ENCODE measurements around the gene FAM81B. TPM values are rescaled to one million over a fixed set of nuclear protein-coding genes. Genes with fewer than 3 reads are reported as not detected.
"Not testable (repeated sequence)": the region's sequence is repeated elsewhere in the genome, so short reads cannot be mapped to it uniquely, and the experiment has no call there.

FAM81B gene
- total RNA-seq, 1 experiment from 2014 or later = not detected

DNA sequence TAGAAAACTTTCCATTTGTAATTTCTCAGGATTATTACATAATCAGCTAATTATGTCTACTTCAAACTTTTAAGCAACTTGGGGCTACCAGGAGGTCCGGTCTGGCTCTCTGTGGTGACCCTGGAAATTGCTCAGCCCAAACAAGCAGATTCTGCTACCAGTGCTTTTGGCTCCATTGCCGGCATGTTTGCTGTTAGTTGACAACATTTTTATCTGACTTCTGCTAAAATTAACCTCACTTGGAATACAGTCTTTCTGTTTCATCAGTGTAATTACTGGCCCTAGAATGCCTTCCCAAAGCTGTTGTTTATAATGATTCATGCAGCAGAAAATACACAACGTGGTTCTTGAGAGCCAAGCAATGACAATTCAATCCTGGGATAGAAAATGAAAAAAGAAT lies 38.5 kb upstream of the FAM81B start:
- TF ChIP-seq, protein P1, sequence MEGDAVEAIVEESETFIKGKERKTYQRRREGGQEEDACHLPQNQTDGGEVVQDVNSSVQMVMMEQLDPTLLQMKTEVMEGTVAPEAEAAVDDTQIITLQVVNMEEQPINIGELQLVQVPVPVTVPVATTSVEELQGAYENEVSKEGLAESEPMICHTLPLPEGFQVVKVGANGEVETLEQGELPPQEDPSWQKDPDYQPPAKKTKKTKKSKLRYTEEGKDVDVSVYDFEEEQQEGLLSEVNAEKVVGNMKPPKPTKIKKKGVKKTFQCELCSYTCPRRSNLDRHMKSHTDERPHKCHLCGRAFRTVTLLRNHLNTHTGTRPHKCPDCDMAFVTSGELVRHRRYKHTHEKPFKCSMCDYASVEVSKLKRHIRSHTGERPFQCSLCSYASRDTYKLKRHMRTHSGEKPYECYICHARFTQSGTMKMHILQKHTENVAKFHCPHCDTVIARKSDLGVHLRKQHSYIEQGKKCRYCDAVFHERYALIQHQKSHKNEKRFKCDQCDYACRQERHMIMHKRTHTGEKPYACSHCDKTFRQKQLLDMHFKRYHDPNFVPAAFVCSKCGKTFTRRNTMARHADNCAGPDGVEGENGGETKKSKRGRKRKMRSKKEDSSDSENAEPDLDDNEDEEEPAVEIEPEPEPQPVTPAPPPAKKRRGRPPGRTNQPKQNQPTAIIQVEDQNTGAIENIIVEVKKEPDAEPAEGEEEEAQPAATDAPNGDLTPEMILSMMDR (IDR thresholded peaks at IDR 0.05; ENCODE audit: unreplicated experiment) = no peak
- H3K27me3 Mint-ChIP-seq (ENCODE audit: unreplicated experiment) = peaks cover 13% of the 10 kb centered on the region
- CTCF ChIA-PET = interaction anchor here (0.6 to 0.7 kb wide), 2 partner anchors 312 to 1820 kb away, joined by 3 to 5 read pairs; no protein-coding TSS in a partner anchor
- DNase-seq = no peak
- BruUV-seq (replicated peaks) = no TSS peak
- no peak overlapping the region for H3K4me3 Mint-ChIP-seq (ENCODE audit: low read depth, unreplicated experiment)
- no peak overlapping the region for H3K27ac Mint-ChIP-seq (ENCODE audit: unreplicated experiment)
- no peaks in the 10 kb centered on the region for H3K9me3 Mint-ChIP-seq (ENCODE audit: low read depth, unreplicated experiment)
- intact Hi-C loops (cut with micrococcal nuclease; ENCODE audit: unreplicated experiment) = no loop called here
- peaks cover 9% of the 10 kb centered on the region for H3K4me1 Mint-ChIP-seq (ENCODE audit: low read depth, unreplicated experiment)
- H3K36me3 Mint-ChIP-seq (ENCODE audit: insufficient read depth, unreplicated experiment) = no peaks in the 10 kb centered on the region

DNA sequence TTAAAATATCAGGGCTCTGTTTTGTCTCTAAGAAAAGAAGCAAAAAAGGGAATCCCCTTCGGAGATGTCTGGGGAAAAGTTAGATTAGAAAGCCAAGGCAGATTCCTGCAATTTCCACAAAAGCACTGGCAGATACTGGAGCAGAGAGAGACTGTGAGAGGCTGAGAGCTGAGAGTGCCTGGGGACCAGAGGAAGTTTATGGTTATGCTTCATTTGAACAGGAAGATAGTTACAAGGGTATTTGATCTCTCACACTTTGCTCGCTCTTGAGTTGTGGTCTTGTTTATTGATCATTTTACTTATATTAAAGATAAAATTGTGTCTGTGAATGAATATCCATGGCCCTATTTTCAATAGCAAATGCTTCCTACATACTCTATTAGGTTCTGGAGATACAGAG lies 32.8 kb upstream of the FAM81B start:
- H3K36me3 Mint-ChIP-seq (ENCODE audit: insufficient read depth, unreplicated experiment) = no peaks in the 10 kb centered on the region
- intact Hi-C loops (cut with micrococcal nuclease; ENCODE audit: unreplicated experiment) = no loop called here
- H3K27ac Mint-ChIP-seq (ENCODE audit: unreplicated experiment) = no peak overlapping the region

DNA sequence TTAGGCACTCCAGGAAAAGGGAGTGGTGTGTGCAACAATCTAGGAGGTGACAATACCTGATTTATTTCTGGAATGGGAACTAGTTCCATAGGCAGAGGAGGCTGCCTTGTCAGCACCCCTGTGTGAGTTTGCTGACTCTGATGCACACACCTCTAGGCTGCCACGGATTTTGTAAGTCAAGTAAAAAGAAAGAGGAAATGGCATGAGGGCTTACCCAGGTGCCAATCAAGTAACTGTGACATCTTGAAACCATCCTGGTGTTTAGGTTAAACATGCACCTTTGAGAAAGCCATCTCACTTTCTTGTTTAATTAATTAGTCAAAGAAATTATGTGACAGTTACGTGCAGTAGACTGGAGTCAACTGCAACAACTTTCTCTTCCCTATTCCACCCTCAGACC lies 32.3 kb upstream of the FAM81B start:
- peaks cover 41% of the 10 kb centered on the region for H3K27me3 Mint-ChIP-seq (ENCODE audit: unreplicated experiment)
- no peak for DNase-seq
- no peak overlapping the region for H3K27ac Mint-ChIP-seq (ENCODE audit: unreplicated experiment)
- H3K36me3 Mint-ChIP-seq (ENCODE audit: insufficient read depth, unreplicated experiment) = no peaks in the 10 kb centered on the region
- CTCF ChIA-PET = no interaction called here
- intact Hi-C loops (cut with micrococcal nuclease; ENCODE audit: unreplicated experiment) = no loop called here
- BruUV-seq (replicated peaks) = no TSS peak
- H3K4me1 Mint-ChIP-seq (ENCODE audit: low read depth, unreplicated experiment) = peaks cover 2% of the 10 kb centered on the region
- peaks cover 3% of the 10 kb centered on the region for H3K9me3 Mint-ChIP-seq (ENCODE audit: low read depth, unreplicated experiment)
- TF ChIP-seq, protein P1 (IDR thresholded peaks at IDR 0.05; ENCODE audit: unreplicated experiment) = no peak
- no peak overlapping the region for H3K4me3 Mint-ChIP-seq (ENCODE audit: low read depth, unreplicated experiment)

More for the DNA sequence above, 32.8 kb upstream of the FAM81B start:
- Mint-ChIP-seq H3K27me3 (ENCODE audit: unreplicated experiment) (peaks cover 36% of the 10 kb centered on the region), H3K4me1 (ENCODE audit: low read depth, unreplicated experiment) (peaks cover 7% of the 10 kb centered on the region), H3K9me3 (ENCODE audit: low read depth, unreplicated experiment) (peaks cover 3% of the 10 kb centered on the region), H3K4me3 (ENCODE audit: low read depth, unreplicated experiment) (no peak overlapping the region)
- TF ChIP-seq, protein P1 (IDR thresholded peaks at IDR 0.05; ENCODE audit: unreplicated experiment) = no peak
- no peak for DNase-seq
- CTCF ChIA-PET = no interaction called here
- no TSS peak for BruUV-seq (replicated peaks)

DNA sequence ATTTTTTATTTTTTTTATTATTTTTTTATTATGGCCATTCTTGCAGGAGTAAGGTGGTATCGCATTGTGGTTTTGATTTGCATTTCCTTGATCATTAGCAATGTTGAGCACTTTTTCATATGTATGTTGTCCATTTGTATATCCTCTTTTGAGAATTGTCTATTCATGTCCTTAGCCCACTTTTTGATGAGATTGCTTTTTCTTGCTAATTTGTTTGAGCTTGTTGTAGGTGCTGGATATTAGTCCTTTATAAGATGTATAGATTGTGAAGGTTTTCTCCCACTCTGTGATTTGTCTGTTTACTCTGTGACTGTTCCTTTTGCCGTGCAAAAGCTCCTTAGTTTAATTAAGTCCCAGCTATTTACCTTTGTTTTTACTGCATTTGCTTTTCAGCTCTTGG lies 30.5 kb upstream of the FAM81B start:
- CTCF ChIA-PET = interaction anchor here (0.6 kb wide), 1 partner anchor 64 kb away, joined by 4 read pairs; no protein-coding TSS in a partner anchor
- H3K4me1 Mint-ChIP-seq (ENCODE audit: low read depth, unreplicated experiment); DNase-seq; intact Hi-C loops (cut with micrococcal nuclease; ENCODE audit: unreplicated experiment); H3K9me3 Mint-ChIP-seq (ENCODE audit: low read depth, unreplicated experiment); BruUV-seq (replicated peaks); H3K36me3 Mint-ChIP-seq (ENCODE audit: insufficient read depth, unreplicated experiment); H3K4me3 Mint-ChIP-seq (ENCODE audit: low read depth, unreplicated experiment); H3K27ac Mint-ChIP-seq (ENCODE audit: unreplicated experiment): not testable (repeated sequence)
- peaks cover 59% of the 10 kb centered on the region for H3K27me3 Mint-ChIP-seq (ENCODE audit: unreplicated experiment)

DNA sequence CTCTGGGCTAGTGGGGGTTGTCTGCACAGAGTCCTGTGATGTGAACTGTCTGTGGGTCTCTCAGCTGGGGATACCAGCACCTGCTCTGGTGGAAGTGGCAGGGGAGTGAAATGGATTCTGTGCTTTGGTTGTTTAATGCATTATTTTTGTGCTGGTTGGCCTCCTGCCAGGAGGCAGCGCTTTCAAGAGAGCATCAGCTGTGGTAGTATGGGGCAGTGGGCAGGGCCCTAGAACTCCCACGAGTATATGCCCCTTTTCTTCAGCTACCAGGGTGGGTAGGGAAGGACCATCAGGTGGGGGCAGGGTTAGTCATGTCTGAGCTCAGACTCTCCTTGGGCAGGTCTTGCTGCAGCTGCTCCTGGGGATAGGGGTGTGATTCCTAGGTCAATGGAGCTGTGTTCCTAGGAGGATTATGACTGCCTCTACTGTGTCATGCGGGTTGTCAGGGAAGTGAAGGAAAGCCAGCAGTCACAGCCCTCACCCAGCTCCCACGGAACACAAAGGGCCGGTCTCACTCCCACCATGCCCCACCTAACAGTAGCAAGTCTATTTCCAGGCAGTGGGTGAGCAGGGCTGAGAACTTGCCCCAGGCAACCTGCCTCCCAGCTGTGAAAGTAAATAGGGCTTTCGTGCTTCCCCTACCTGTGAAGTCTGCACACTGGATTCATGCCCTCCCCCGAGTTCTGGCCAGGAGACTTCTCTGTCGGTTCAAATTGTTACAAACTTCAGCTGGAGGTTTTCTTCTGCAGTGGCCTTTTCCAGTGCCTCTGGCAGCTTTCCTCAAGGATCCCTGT lies 25.7 kb upstream of the FAM81B start:
- intact Hi-C loops (cut with micrococcal nuclease; ENCODE audit: unreplicated experiment) = no loop called here
- H3K4me1 Mint-ChIP-seq (ENCODE audit: low read depth, unreplicated experiment) = no peaks in the 10 kb centered on the region
- H3K9me3 Mint-ChIP-seq (ENCODE audit: low read depth, unreplicated experiment) = peaks cover 3% of the 10 kb centered on the region
- peaks cover 46% of the 10 kb centered on the region for H3K27me3 Mint-ChIP-seq (ENCODE audit: unreplicated experiment)
- CTCF ChIA-PET = no interaction called here
- H3K27ac Mint-ChIP-seq (ENCODE audit: unreplicated experiment) = no peak overlapping the region
- BruUV-seq (replicated peaks) = no TSS peak
- no peak overlapping the region for H3K4me3 Mint-ChIP-seq (ENCODE audit: low read depth, unreplicated experiment)
- TF ChIP-seq, protein P1 (IDR thresholded peaks at IDR 0.05; ENCODE audit: unreplicated experiment) = no peak
- DNase-seq = no peak
- H3K36me3 Mint-ChIP-seq (ENCODE audit: insufficient read depth, unreplicated experiment) = no peaks in the 10 kb centered on the region
